ENCODE results near the gene POLDIP2. TPM values are rescaled to one million over a fixed set of nuclear protein-coding genes. Genes with fewer than 3 reads are reported as not detected.

The POLDIP2 gene
- total RNA-seq, 3 donors from 2014 or later (not counting 1 experiment from before 2014, with no cell fraction given), result 30.8 to 37.0 (median 33.7) TPM

- 19% methylated on average over 40 of the region's 40 CpGs for WGBS (ENCODE audit: insufficient coverage)
- Histone ChIP-seq H3K9me3 (ENCODE audit: control insufficient read depth, insufficient read depth, low read length) (no peaks in the 10 kb centered on the region), H3K27ac (ENCODE audit: low read length) (no peak overlapping the region), H3K36me3 (ENCODE audit: control insufficient read depth, insufficient read depth, low read length) (no peaks in the 10 kb centered on the region), H3K4me3 (ENCODE audit: low read length) (peak overlapping the region; percentile 77), H3K4me1 (ENCODE audit: control insufficient read depth, insufficient read depth, low read length) (peaks cover 18% of the 10 kb centered on the region), H3K27me3 (ENCODE audit: control insufficient read depth, insufficient read depth, low read length) (no peaks in the 10 kb centered on the region)
- DNase-seq, result peak in 1 of 2 donors; percentile 20
- no peak for ATAC-seq
- Mint-ChIP-seq H3K27me3 (ENCODE audit: low read depth in 2 of 2) (no peaks in the 10 kb centered on the region), H3K9me3 (no peaks in the 10 kb centered on the region), H3K36me3 (no peaks in the 10 kb centered on the region), H3K4me1 (peaks cover 25 to 28% of the 10 kb centered on the region in 2 donors), H3K27ac (peak overlapping the region; percentile 78 to 90), H3K4me3 (peak overlapping the region; percentile 89)
- intact Hi-C loops (cut with micrococcal nuclease), result no loop called here
- no peak for TF ChIP-seq CTCF (IDR thresholded peaks at IDR 0.05)
These were observed 39.2 kb downstream of the POLDIP2 start for GRCh38 chr17:28317966-28318758.

- intact Hi-C loops (cut with micrococcal nuclease), result no loop called here
- DNase-seq, result no peak
- Mint-ChIP-seq H3K4me3 (peak overlapping the region; percentile 89), H3K36me3 (no peaks in the 10 kb centered on the region), H3K27ac (peak overlapping the region in 1 of 2 donors; percentile 90), H3K4me1 (peaks cover 25 to 28% of the 10 kb centered on the region in 2 donors), H3K27me3 (ENCODE audit: low read depth in 2 of 2) (peaks cover 0 to 3% of the 10 kb centered on the region in 2 donors), H3K9me3 (no peaks in the 10 kb centered on the region)
- Histone ChIP-seq H3K27me3 (ENCODE audit: control insufficient read depth, insufficient read depth, low read length) (no peaks in the 10 kb centered on the region), H3K4me3 (ENCODE audit: low read length) (no peak overlapping the region), H3K36me3 (ENCODE audit: control insufficient read depth, insufficient read depth, low read length) (no peaks in the 10 kb centered on the region), H3K27ac (ENCODE audit: low read length) (no peak overlapping the region), H3K4me1 (ENCODE audit: control insufficient read depth, insufficient read depth, low read length) (peaks cover 18% of the 10 kb centered on the region), H3K9me3 (ENCODE audit: control insufficient read depth, insufficient read depth, low read length) (no peaks in the 10 kb centered on the region)
- TF ChIP-seq CTCF (IDR thresholded peaks at IDR 0.05), result no peak
- ATAC-seq, result no peak
- WGBS (ENCODE audit: insufficient coverage), result 93% methylated on average over 21 of the region's 21 CpGs
These were observed 40.0 kb downstream of the POLDIP2 start for GRCh38 chr17:28317099-28317965.

- no peak for ATAC-seq
These were observed 41.3 kb downstream of the POLDIP2 start for GRCh38 chr17:28315846-28316705.

More at GRCh38 chr17:28315846-28316705, 41.3 kb downstream of the POLDIP2 start:
- no peaks in the 10 kb centered on the region for H3K27me3 ChIP-seq (ENCODE audit: control insufficient read depth, insufficient read depth, low read length)
- peaks cover 0 to 3% of the 10 kb centered on the region in 2 donors for H3K27me3 Mint-ChIP-seq (ENCODE audit: low read depth in 2 of 2)
- H3K36me3 ChIP-seq (ENCODE audit: control insufficient read depth, insufficient read depth, low read length), result no peaks in the 10 kb centered on the region
- no peaks in the 10 kb centered on the region for H3K36me3 Mint-ChIP-seq
- WGBS (ENCODE audit: insufficient coverage), result 94% methylated on average over 2 of the region's 4 CpGs
- H3K27ac Mint-ChIP-seq, result no peak overlapping the region
- intact Hi-C loops (cut with micrococcal nuclease), result no loop called here
- no peaks in the 10 kb centered on the region for H3K9me3 Mint-ChIP-seq
- H3K4me3 ChIP-seq (ENCODE audit: low read length), result no peak overlapping the region
- DNase-seq, result no peak
- no peak overlapping the region for H3K27ac ChIP-seq (ENCODE audit: low read length)
- H3K9me3 ChIP-seq (ENCODE audit: control insufficient read depth, insufficient read depth, low read length), result no peaks in the 10 kb centered on the region
- H3K4me1 Mint-ChIP-seq, result peaks cover 25 to 28% of the 10 kb centered on the region in 2 donors
- TF ChIP-seq CTCF (IDR thresholded peaks at IDR 0.05), result no peak
- peak overlapping the region; percentile 21 for H3K4me3 Mint-ChIP-seq
- H3K4me1 ChIP-seq (ENCODE audit: control insufficient read depth, insufficient read depth, low read length), result peaks cover 18% of the 10 kb centered on the region

Measured in natural killer cell (primary cell).